ENCODE measurements around the gene CYP39A1. TPM values are rescaled to one million over a fixed set of nuclear protein-coding genes. Genes with fewer than 3 reads are reported as not detected.

CYP39A1 gene
- total RNA-seq, 1 experiment from 2014 or later: 4.5 TPM

GRCh38 chr6:46590765-46591164 is 61.9 kb downstream of the CYP39A1 start:
- DNase-seq (ENCODE audit: low read depth): no peak

- no peak for DNase-seq (ENCODE audit: low read depth)
These were observed 65.7 kb downstream of the CYP39A1 start for GRCh38 chr6:46586906-46587305.

GRCh38 chr6:46584586-46584985 is 68.0 kb downstream of the CYP39A1 start:
- peak; percentile 50 for DNase-seq (ENCODE audit: low read depth)

DNA sequence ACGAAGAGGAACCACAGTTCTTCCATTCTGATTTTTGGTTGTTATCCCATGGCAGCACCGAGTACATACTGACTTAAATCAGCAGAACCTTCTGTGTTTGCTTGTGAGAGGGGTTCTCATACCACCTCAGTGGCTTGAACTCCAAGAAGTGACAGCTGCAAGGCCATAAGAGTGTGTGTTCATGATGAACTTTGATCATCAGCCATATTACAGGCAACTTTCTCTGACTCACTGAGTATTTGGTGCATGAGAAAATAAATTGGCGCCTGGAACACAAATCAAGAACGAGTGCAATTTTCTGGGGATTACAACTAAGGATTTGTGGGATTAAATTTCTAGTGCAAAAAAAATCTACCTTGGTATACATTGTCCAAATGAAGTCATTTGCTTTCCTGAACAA is 68.9 kb downstream of the CYP39A1 start:
- DNase-seq (ENCODE audit: low read depth): peak; percentile 15

DNA sequence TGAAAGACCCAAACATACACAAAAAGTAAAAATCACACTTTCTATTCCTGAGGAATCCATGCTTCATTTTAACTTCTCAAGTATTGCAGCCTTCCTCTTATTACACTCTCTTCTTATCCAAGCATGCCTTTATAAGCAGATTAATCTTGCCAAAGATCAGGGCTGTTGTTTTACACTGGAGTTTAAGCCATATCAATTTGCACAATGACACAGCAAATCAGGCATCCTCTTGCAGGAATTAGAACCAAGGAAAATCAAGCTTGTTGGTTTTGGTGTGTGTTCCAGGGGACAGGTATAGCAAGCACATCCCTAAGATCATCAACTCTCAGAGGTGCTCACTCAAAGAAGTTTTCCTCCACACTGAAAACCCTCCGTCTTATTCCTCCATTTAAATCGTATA is 69.5 kb downstream of the CYP39A1 start:
- peak; percentile 12 for DNase-seq (ENCODE audit: low read depth)

GRCh38 chr6:46581459-46582177 is 71.0 kb downstream of the CYP39A1 start:
- DNase-seq (ENCODE audit: low read depth): no peak

DNA sequence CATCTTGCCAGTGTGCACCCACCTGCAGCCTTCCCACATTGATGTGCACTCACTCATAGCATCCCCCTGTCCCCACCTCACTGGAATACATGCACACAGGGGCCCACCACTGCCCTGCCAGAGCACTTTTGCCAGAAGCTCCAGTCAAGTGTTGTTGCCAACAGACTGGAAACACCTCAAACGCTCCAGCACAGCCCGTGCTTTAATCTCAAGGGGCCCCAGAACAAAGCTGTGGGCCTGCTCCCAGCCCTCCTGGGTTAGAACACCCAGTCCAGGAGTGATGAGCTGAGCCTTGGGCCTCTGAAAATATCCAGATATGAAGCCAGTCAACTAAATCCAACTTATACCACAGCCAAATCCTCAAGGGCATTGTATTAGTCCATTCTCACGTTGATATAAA is 77.1 kb downstream of the CYP39A1 start:
- no peak for DNase-seq (ENCODE audit: low read depth)

DNA sequence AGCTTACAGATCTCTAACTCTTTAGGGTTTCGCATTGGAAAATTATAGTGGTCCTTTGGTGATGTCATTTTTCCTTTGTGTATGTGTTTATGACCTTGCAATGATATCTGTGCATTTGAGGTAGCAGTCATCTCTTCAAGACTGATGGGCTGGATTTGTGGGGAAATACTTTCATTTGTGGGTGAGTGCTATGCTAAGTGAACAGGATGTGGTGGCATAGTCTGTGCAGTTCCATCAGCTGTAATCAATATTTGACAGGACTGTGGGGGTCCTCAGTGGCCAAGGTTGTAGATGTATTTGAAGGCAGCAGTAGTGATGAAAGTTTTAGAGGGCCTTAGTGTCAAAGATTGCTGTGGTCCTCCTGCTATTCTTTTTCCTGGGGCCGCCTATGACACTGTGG is 79.5 kb downstream of the CYP39A1 start:
- DNase-seq (ENCODE audit: low read depth): no peak

- DNase-seq (ENCODE audit: low read depth): no peak
These were observed 87.1 kb downstream of the CYP39A1 start for GRCh38 chr6:46565531-46565930.

DNA sequence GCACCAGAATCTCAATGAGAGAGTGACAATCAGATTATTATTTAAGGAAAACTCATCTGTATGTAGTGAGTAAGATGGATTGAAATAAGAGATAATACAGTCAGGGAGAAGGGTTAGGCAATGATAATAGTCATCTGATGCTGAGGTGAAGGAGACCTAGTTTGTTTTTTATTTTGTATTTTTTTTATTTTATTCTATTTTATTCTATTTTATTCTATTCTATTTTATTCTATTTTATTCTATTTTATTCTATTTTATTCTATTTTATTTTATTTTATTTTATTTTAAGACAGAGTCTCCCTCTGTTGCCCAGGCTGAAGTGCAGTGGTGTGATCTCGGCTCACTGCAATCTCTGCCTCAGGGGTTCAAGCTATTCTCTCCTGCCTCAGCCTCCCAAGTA is 88.7 kb downstream of the CYP39A1 start:
- DNase-seq (ENCODE audit: low read depth): no peak

DNA sequence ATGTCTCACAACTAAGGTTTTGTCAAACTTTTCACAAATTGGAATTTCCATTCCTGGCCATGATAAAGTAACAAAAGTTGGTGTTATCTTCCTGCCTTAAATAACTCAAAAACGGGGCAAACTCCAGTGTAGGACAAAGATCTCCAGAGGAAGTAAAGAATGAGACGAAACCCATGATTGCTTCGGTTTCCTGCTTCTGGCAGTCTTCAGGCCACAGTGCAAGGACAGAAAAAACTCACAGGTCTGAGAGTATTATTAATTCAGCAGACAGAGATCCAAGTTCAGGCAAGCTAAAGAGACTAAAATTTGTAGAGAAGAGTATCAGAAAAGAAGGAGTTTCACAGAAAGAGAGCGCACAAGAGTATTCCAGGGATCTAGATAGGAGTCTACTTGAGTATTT is 96.6 kb downstream of the CYP39A1 start:
- no peak for DNase-seq (ENCODE audit: low read depth)

DNA sequence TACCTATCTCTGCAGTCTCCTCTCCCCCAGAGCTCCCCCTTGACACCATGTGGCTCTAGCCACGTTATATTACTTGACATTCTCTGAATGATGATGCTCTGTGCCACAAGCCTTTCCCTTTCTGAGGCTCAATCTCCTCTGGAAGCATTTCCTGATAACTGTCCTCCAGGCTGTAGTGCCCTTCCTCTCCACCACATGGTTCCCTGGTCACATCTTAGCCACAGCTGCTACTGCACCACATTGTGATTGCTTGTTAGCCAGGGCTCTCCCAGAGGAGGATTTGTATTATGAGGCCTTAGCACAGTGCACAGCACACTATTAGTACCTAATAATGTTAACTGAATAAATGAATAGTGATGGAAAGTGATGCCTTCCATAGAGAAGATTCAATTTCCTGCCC is 97.5 kb downstream of the CYP39A1 start:
- no peak for DNase-seq (ENCODE audit: low read depth)

DNA sequence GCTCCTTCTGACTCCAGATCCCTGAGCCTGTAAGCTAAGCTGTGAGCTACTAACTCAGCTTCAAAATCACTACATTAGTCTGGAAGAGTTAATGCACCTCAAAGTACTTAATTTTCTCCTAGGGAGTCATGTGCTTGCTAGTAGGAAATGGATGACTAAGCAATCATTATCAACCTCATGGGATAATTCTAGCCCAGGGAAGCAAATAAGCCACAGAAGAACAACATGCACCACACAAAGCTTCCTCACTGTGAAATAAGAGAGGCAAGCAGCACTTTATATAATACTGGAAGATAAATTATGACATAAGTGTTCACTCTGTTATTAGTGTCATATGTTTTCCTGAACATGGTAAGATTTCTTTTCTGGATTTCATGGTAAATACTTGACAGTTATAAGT is 103.5 kb downstream of the CYP39A1 start:
- DNase-seq (ENCODE audit: low read depth): peak; percentile 8

DNA sequence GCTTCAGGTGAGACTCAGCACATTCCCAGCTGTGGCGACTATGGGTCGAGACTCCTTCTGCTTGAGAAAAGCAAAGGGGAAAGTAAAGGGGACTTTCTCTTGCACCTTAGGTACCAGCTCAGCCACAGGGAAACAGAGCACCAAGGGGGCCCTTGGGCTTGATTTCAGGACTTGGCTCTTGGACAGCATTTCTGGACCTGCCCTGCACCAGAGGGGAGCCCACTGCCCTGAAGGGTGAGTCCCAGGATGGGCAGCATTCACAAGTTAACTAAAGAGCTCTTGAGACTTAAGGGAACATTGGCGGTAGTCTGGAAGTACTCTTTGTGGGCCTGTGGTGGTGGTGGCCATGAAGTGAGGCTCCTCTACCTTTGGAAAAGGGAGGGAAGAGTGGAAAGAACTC is 111.1 kb downstream of the CYP39A1 start:
- DNase-seq (ENCODE audit: low read depth): no peak

DNA sequence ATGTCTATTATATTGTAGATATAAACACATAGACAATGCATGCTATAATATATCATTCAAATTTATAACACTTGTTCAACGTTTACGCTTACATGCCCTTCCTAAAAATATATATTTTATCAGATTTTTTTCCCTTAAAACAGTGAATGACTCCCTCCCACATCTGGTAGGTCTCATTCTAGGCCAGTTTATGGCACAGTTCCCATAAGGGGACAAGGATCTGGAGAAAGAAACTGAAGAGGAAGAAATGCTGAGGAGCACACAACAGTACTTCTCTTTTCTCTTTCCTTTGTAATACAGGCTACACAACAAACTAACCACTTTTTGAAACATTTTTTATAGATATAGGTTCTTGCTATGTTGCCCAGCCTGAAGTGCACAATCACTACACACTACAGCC is 112.8 kb downstream of the CYP39A1 start:
- DNase-seq (ENCODE audit: low read depth): no peak

GRCh38 chr6:46538800-46539480 is 113.7 kb downstream of the CYP39A1 start:
- peak; percentile 42 for DNase-seq (ENCODE audit: low read depth)

DNA sequence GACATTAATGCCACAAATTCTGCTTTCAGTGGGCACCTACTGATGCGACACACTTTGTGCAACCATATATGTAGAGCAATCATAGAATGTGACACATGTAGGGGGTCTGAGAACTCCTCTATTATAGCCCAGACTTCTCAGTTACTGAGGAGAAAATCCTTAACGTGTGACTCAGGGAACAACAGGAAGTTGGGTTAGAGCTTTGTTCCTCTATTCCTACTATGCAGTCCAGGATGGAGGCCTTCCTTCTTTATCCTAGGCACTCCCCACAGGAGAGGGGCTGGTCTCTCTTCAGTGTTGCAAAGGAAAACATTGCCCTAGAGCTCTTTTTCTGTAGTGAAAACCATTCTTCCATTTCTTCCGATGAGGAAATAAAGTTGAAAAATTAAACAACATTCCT is 121.7 kb downstream of the CYP39A1 start:
- DNase-seq (ENCODE audit: low read depth): peak; percentile 9

DNA sequence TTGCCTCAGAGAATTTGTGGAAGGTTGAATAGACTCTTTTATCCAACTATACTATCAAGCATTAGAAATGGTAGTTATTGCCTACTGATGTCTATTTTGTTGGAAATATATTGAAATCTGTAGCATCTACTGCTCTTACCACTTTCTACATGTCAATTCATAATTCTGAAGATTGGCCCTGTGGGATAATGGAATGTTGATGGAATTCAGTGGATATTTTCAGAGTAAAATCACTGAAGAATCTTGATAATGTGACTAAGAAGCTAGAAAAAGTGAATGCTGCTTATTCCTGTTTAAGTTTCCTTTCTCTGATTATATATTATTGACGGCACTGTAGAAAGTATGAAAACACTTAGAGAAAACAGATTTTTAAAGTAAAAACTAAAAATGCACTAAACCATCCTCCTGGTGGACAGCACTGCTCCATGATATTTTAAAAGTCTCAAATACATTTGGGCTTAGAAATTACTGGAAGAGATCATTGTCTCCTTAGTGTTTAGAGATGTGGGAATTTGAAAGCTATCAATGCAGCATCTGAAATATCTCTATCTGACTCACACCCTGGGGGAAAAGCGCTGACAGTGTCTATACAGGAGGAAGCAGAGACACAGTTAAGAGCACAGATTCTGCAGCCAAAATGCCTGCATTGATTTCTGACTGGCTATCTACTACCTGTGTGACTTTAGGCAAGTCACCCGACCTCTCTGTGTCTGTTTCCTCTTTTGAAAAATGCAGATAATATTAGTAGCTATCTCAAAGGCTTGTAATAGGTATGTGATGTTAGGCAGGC is 123.5 kb downstream of the CYP39A1 start:
- no peak for DNase-seq (ENCODE audit: low read depth)

DNA sequence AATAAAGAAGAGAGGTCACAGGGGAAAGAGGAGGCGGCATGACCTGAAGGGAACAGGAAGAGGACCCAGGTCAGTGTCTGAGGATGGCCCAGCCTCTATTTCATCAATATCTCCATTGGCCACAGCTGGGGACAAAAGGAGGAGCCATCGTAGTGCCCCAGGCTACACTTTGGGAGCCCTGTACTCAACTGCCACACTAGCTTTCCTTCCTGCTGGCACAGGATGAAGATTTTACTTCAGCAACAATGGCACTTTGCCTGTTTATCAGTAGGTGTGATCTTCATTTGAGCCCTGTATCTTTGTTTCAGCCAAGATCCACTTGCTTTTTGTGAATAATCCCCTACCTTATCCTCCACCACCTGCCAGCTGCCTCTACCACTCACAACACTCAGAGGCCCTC is 126.0 kb downstream of the CYP39A1 start:
- DNase-seq (ENCODE audit: low read depth): no peak

DNA sequence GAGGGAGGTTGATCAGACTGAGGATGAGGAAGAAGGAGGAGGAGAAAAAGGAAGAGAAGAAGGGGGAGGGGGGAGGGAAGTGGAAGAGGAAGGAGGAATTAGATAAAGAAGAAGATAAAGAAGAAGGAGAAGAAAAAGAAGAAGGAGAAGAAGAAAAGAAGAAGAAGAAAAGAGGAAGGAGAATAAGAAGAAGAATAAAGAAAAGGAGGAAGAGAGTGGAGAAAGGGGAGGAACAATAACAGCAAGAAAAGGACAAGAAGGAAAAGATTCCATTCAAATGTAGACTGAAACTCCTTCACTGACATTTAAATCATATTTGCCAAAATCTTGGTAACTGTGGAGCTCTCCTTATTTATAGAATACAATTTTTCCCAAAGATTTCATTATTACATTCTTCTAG is 127.0 kb downstream of the CYP39A1 start:
- DNase-seq (ENCODE audit: low read depth): no peak

DNA sequence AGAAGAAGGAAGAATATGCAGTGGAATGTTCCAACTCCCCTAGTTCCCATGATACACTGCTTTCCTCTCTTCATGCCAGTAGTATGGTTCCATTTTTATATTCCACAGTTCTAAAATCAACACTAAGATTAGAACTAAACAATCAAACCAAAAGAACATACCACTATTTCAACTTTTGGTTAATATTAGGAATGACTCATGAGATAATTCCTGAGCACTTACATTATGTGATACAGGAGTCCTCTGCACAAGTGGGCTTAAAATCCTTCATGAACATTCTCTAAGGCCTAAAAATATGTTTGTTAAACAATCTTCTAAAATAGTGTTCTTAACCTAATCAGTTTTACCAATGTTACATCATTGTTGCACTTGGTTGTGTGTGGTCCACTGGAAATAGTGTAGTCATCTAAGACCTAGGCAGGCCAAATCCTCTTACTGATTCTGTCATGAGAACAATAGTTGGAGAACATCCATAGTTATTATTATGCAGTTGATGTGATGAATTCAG is 131.1 kb downstream of the CYP39A1 start:
- no peak for DNase-seq (ENCODE audit: low read depth)

- no peak for DNase-seq (ENCODE audit: low read depth)
These were observed 135.4 kb downstream of the CYP39A1 start for GRCh38 chr6:46517202-46517601.

GRCh38 chr6:46513533-46513932 is 139.1 kb downstream of the CYP39A1 start:
- no peak for DNase-seq (ENCODE audit: low read depth)

Data from M059J (cell line).